Measurements from ENCODE around the gene NLRP6. TPM values are rescaled to one million over a fixed set of nuclear protein-coding genes. Genes with fewer than 3 reads are reported as not detected.

The NLRP6 gene
- polyA plus RNA-seq, 2 of the 4 experiments (the other 2 are of a cell fraction), result 0.03 TPM; not detected in 1

DNA sequence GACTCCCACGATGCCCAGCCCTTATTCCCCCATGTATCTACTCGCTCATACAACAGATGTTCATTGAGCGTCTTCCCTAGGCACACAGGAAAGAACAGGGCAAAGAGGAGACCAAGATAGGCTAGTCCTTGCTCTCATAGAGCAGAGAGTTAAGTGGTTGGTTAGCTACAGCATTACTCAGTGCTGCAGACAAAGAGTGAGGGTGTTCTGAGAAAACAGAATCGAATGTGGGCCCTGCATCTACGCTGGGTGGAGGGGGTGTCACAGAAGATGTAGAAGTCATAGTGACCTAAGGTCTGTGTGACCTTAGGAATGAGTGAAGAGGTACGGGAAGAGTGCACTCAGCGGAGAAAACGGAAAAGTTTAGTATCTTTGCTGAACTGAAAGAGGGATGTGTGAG is 29.1 kb upstream of the NLRP6 start:
- no peak overlapping the region for H3K27ac ChIP-seq
- no peaks in the 10 kb centered on the region for H3K4me1 ChIP-seq
- H3K4me3 ChIP-seq, result no peak overlapping the region
- DNase-seq (ENCODE audit: low read depth in 1 of 2, low spot score in 1 of 2), result no peak
- 75% methylated on average over 8 of the region's 8 CpGs for WGBS (ENCODE audit: missing lambda C conversion rate)
- ATAC-seq, result no peak
- no peak for TF ChIP-seq NFE2L2 (conservative IDR thresholded peaks at IDR 0.05; ENCODE audit: low read length)
- no peak for TF ChIP-seq PHF8 (IDR thresholded peaks at IDR 0.05; ENCODE audit: borderline replicate concordance, low read depth)
- TF ChIP-seq POLR2A (IDR thresholded peaks at IDR 0.05; ENCODE audit: low read length), result no peak
- TF ChIP-seq, protein P1, sequence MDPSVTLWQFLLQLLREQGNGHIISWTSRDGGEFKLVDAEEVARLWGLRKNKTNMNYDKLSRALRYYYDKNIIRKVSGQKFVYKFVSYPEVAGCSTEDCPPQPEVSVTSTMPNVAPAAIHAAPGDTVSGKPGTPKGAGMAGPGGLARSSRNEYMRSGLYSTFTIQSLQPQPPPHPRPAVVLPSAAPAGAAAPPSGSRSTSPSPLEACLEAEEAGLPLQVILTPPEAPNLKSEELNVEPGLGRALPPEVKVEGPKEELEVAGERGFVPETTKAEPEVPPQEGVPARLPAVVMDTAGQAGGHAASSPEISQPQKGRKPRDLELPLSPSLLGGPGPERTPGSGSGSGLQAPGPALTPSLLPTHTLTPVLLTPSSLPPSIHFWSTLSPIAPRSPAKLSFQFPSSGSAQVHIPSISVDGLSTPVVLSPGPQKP (IDR thresholded peaks at IDR 0.05; ENCODE audit: low read depth, low read length), result no peak
- no peak for TF ChIP-seq KDM1A (IDR thresholded peaks at IDR 0.05; ENCODE audit: low read depth)
- TF ChIP-seq, protein P2, sequence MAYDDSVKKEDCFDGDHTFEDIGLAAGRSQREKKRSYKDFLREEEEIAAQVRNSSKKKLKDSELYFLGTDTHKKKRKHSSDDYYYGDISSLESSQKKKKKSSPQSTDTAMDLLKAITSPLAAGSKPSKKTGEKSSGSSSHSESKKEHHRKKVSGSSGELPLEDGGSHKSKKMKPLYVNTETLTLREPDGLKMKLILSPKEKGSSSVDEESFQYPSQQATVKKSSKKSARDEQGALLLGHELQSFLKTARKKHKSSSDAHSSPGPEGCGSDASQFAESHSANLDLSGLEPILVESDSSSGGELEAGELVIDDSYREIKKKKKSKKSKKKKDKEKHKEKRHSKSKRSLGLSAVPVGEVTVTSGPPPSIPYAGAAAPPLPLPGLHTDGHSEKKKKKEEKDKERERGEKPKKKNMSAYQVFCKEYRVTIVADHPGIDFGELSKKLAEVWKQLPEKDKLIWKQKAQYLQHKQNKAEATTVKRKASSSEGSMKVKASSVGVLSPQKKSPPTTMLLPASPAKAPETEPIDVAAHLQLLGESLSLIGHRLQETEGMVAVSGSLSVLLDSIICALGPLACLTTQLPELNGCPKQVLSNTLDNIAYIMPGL (CRISPR knock-in tag; IDR thresholded peaks at IDR 0.05; ENCODE audit: borderline replicate concordance), result no peak
- no peak for TF ChIP-seq POLR2AphosphoS2 (conservative IDR thresholded peaks at IDR 0.05; ENCODE audit: low read length)
- no peak for TF ChIP-seq EP300 (IDR thresholded peaks at IDR 0.05)
- TF ChIP-seq, protein P3, sequence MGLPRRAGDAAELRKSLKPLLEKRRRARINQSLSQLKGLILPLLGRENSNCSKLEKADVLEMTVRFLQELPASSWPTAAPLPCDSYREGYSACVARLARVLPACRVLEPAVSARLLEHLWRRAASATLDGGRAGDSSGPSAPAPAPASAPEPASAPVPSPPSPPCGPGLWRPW (IDR thresholded peaks at IDR 0.05), result no peak
- no peak for TF ChIP-seq RAD21 (conservative IDR thresholded peaks at IDR 0.05 in 1 of 2, IDR thresholded peaks at IDR 0.05 in 1 of 2)
- TF ChIP-seq KDM5A (IDR thresholded peaks at IDR 0.05), result no peak
- TF ChIP-seq CEBPB (IDR thresholded peaks at IDR 0.05), result no peak
- no peak for TF ChIP-seq ZNF302 (CRISPR knock-in tag; IDR thresholded peaks at IDR 0.05)
- TF ChIP-seq NPAS2 (CRISPR knock-in tag; IDR thresholded peaks at IDR 0.05; ENCODE audit: borderline replicate concordance), result no peak
- no peak for TF ChIP-seq FOXS1 (CRISPR knock-in tag; IDR thresholded peaks at IDR 0.05)
- TF ChIP-seq CBX2 (IDR thresholded peaks at IDR 0.05; ENCODE audit: borderline replicate concordance, low read depth), result no peak
- TF ChIP-seq, protein P4, sequence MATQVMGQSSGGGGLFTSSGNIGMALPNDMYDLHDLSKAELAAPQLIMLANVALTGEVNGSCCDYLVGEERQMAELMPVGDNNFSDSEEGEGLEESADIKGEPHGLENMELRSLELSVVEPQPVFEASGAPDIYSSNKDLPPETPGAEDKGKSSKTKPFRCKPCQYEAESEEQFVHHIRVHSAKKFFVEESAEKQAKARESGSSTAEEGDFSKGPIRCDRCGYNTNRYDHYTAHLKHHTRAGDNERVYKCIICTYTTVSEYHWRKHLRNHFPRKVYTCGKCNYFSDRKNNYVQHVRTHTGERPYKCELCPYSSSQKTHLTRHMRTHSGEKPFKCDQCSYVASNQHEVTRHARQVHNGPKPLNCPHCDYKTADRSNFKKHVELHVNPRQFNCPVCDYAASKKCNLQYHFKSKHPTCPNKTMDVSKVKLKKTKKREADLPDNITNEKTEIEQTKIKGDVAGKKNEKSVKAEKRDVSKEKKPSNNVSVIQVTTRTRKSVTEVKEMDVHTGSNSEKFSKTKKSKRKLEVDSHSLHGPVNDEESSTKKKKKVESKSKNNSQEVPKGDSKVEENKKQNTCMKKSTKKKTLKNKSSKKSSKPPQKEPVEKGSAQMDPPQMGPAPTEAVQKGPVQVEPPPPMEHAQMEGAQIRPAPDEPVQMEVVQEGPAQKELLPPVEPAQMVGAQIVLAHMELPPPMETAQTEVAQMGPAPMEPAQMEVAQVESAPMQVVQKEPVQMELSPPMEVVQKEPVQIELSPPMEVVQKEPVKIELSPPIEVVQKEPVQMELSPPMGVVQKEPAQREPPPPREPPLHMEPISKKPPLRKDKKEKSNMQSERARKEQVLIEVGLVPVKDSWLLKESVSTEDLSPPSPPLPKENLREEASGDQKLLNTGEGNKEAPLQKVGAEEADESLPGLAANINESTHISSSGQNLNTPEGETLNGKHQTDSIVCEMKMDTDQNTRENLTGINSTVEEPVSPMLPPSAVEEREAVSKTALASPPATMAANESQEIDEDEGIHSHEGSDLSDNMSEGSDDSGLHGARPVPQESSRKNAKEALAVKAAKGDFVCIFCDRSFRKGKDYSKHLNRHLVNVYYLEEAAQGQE (IDR thresholded peaks at IDR 0.05), result no peak
- TF ChIP-seq, protein P5, sequence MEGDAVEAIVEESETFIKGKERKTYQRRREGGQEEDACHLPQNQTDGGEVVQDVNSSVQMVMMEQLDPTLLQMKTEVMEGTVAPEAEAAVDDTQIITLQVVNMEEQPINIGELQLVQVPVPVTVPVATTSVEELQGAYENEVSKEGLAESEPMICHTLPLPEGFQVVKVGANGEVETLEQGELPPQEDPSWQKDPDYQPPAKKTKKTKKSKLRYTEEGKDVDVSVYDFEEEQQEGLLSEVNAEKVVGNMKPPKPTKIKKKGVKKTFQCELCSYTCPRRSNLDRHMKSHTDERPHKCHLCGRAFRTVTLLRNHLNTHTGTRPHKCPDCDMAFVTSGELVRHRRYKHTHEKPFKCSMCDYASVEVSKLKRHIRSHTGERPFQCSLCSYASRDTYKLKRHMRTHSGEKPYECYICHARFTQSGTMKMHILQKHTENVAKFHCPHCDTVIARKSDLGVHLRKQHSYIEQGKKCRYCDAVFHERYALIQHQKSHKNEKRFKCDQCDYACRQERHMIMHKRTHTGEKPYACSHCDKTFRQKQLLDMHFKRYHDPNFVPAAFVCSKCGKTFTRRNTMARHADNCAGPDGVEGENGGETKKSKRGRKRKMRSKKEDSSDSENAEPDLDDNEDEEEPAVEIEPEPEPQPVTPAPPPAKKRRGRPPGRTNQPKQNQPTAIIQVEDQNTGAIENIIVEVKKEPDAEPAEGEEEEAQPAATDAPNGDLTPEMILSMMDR (IDR thresholded peaks at IDR 0.05), result no peak
- TF ChIP-seq HEYL (CRISPR knock-in tag; IDR thresholded peaks at IDR 0.05), result no peak
- TF ChIP-seq CHD4 (IDR thresholded peaks at IDR 0.05; ENCODE audit: borderline replicate concordance), result no peak
- POLR2A ChIA-PET, result interaction anchor here (0.7 kb wide), 1 partner anchor 42 kb away, joined by 4 read pairs; the partner anchor contains the start of gene BET1L
- H3K9me3 ChIP-seq, result no peaks in the 10 kb centered on the region
- FAIRE-seq, result no peak
- CTCF ChIA-PET, result interaction anchor here (0.9 to 5.6 kb wide), 5 partner anchors 12 to 106 kb away, joined by 4 to 40 read pairs (median 13); no protein-coding TSS in a partner anchor
- no peak overlapping the region for H3K4me2 ChIP-seq

Data from A549 (cell line).